Esophagus squamous epithelium (tissue), 5 donors: ENCODE results near the gene ZC3H13. TPM values are rescaled to one million over a fixed set of nuclear protein-coding genes. Genes with fewer than 3 reads are reported as not detected.

Source experiments
- DNase-seq: peaks from one replicate; lab custom pipeline; 2025; lab: John Stamatoyannopoulos, UW
- H3K27ac ChIP-seq, 4 donors: fragments of 200-600 bp; sonication (generic); one replicate each; pipeline ENCODE4 v1.5.1; 2016 to 2019; ENCODE audit warnings: mild to moderate bottlenecking in 1 of 4
- H3K27me3 ChIP-seq, 4 donors: fragments of 200-600 bp; sonication (generic); 1 replicate in 3 of 4; 2 replicates in 1 of 4; pipeline versions ENCODE4 v1.5.1 to v1.6.0; 2017 to 2021; ENCODE audit warnings: antibody characterized with exemption in 1 of 4
- H3K36me3 ChIP-seq, 3 donors: fragments of 200-600 bp; sonication (generic); one replicate each; pipeline ENCODE4 v1.5.1; 2016 to 2019
- H3K4me1 ChIP-seq, 3 donors: fragments of 200-600 bp; sonication (generic); one replicate each; pipeline ENCODE4 v1.5.1; 2017 to 2019
- H3K4me3 ChIP-seq, 4 donors: fragments of 200-600 bp; sonication (generic); 1 replicate in 3 of 4; 2 replicates in 1 of 4; pipeline ENCODE4 v1.5.1; 2016 to 2019; ENCODE audit warnings: mild to moderate bottlenecking in 2 of 4, moderate library complexity in 1 of 4
- H3K9me3 ChIP-seq, 3 donors: fragments of 200-600 bp; sonication (generic); one replicate each; pipeline ENCODE4 v1.5.1; 2016 to 2019
- POLR2A ChIP-seq, 4 donors: fragments of 450-650 bp; IDR thresholded peaks; one replicate each; pipeline ENCODE4 v1.6.1; 2017; ENCODE audit warnings: antibody characterized with exemption in 4 of 4, mild to moderate bottlenecking in 4 of 4, moderate library complexity in 3 of 4
- WGBS, 2 donors: methylation state at CpG; one replicate each; pipeline ENCODE4 v1.1.5; 2018; 5-methylcytosine and 5-hydroxymethylcytosine counted together
- intact Hi-C: fragments of 100-400 bp; cut with DNase I; formaldehyde crosslinking; loops from one replicate; pipeline ENCODE4 v1.15.0; 2022
- total RNA-seq, 4 donors: library from RNA; depleted of rRNA; stranded (reverse); fragments of >200 nt; gene quantifications; one replicate each; pipeline ENCODE4 v1.1.0, GENCODE V29; 2016
- TF ChIP-seq, protein P1 (sequence below), 6 experiments: fragments of 450-650 bp in 4 of 6; fragments of 200-600 bp in 2 of 6; sonication (generic) in 2 of 6; IDR thresholded peaks; one replicate each; pipeline ENCODE4 v1.5.1; 2016 to 2019; ENCODE audit warnings: antibody characterized with exemption in 6 of 6, mild to moderate bottlenecking in 4 of 6, moderate library complexity in 4 of 6
- donor health status: DM: yes; HTN: yes; CAD: no.

Gene ZC3H13
- total RNA-seq, 4 donors from 2014 or later = 12.4 to 28.8 (median 15.3) TPM

DNA sequence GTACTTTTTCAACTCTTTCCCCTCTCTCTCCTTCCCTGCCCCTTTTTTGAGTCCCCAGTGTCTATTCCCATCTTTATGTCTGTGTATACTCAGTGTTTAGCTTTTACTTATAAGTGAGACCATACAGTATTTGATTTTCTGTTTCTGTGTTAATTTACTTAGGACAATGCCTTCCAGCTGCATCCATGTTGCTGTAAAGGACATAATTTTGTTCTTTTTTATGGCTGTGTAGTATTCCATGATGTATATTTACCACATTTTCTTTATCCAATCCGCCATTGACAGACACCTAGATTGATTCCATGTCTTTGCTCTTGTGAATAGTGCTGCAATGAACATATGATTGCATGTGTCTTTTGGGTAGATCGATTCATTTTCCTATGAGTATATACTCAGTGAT is 10.7 kb upstream of the ZC3H13 start:
- H3K27me3 ChIP-seq = no peaks in the 10 kb centered on the region
- WGBS, 2 donors = 88 to 96% methylated on average over 2 of the region's 2 CpGs
- intact Hi-C loops = no loop called here
- H3K9me3 ChIP-seq = no peaks in the 10 kb centered on the region
- DNase-seq = no peak
- no peak overlapping the region for H3K27ac ChIP-seq
- TF ChIP-seq, protein P1, sequence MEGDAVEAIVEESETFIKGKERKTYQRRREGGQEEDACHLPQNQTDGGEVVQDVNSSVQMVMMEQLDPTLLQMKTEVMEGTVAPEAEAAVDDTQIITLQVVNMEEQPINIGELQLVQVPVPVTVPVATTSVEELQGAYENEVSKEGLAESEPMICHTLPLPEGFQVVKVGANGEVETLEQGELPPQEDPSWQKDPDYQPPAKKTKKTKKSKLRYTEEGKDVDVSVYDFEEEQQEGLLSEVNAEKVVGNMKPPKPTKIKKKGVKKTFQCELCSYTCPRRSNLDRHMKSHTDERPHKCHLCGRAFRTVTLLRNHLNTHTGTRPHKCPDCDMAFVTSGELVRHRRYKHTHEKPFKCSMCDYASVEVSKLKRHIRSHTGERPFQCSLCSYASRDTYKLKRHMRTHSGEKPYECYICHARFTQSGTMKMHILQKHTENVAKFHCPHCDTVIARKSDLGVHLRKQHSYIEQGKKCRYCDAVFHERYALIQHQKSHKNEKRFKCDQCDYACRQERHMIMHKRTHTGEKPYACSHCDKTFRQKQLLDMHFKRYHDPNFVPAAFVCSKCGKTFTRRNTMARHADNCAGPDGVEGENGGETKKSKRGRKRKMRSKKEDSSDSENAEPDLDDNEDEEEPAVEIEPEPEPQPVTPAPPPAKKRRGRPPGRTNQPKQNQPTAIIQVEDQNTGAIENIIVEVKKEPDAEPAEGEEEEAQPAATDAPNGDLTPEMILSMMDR (IDR thresholded peaks at IDR 0.05) = no peak
- TF ChIP-seq POLR2A (IDR thresholded peaks at IDR 0.05) = no peak
- no peaks in the 10 kb centered on the region for H3K36me3 ChIP-seq
- H3K4me1 ChIP-seq = no peaks in the 10 kb centered on the region
- H3K4me3 ChIP-seq = no peak overlapping the region

DNA sequence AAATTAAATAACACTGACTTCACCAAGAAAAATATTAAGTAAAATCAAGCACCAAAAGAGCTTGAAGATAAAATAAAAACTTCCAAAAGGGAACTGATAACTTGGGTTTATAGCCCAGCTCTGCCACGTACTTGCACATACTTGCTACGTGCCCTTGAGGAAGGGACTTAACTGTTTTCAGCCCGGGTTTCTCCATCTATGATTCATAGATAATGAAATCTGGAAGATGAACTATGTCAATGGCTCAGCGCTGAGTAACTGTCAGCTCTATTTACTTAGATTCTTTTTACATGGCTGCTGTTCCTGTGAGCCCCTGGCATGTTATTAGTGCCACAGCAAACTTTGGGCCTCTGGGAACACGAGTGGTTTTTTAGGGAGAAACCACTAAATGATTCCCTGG is 9.6 kb upstream of the ZC3H13 start:
- no peak for TF ChIP-seq POLR2A (IDR thresholded peaks at IDR 0.05)
- TF ChIP-seq, protein P1 (IDR thresholded peaks at IDR 0.05) = no peak
- Histone ChIP-seq H3K4me3 (no peak overlapping the region), H3K27ac (no peak overlapping the region), H3K27me3 (no peaks in the 10 kb centered on the region), H3K9me3 (no peaks in the 10 kb centered on the region), H3K36me3 (no peaks in the 10 kb centered on the region), H3K4me1 (no peaks in the 10 kb centered on the region)
- DNase-seq = no peak
- intact Hi-C loops = no loop called here
- 49 to 61% methylated on average over 5 of the region's 5 CpGs for WGBS, 2 donors

DNA sequence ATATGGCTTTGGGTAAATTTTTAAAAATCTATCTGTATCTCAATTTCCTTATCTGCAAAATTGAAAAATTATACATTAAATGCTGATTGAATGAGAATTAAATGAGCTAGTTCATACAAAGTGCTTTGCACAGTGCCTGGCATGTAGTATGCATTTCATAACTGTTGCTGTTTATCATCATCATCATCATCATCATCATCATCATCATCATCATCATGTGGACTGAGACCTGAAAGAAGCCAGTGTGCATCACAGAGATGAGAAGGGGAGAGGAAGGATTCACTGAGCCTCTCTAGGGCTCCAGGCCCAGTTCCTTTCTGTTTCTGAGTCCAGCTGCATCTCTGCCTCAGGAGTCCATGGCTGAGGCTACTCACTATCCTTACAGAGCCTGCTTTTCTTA is 6.9 kb upstream of the ZC3H13 start:
- DNase-seq = no peak
- Histone ChIP-seq H3K27me3 (peaks cover 0 to 6% (median 0%) of the 10 kb centered on the region in 4 donors), H3K36me3 (no peaks in the 10 kb centered on the region), H3K4me3 (no peak overlapping the region), H3K4me1 (no peaks in the 10 kb centered on the region), H3K27ac (no peak overlapping the region), H3K9me3 (no peaks in the 10 kb centered on the region)
- TF ChIP-seq, protein P1 (IDR thresholded peaks at IDR 0.05) = no peak
- TF ChIP-seq POLR2A (IDR thresholded peaks at IDR 0.05) = no peak
- intact Hi-C loops = no loop called here

DNA sequence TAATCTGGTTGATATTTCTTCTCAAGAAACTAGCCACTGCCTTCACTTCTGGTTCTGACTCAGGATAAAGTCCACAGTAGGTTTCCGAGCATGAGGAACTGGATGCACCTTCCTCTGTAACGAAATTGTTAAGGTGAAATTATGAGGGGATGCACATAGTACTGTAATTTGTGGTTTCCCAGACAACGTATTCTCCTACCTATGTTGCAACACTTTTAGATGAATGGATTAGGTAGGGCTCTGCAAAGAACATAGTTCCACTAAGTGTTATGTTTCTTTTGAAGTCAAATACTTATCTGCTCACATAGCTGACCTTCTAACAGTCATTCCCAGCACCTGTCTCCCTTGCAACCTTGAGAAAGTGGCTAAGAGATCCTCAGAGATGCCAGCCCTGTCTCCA is 5.7 kb upstream of the ZC3H13 start:
- peaks cover 0 to 15% (median 0%) of the 10 kb centered on the region in 4 donors for H3K27me3 ChIP-seq
- H3K4me1 ChIP-seq = peaks cover 0 to 9% (median 0%) of the 10 kb centered on the region in 3 donors
- 81 to 83% methylated on average over 3 of the region's 3 CpGs for WGBS, 2 donors
- no peak overlapping the region for H3K4me3 ChIP-seq
- DNase-seq = no peak
- no peaks in the 10 kb centered on the region for H3K36me3 ChIP-seq
- no peak overlapping the region for H3K27ac ChIP-seq
- intact Hi-C loops = no loop called here
- no peak for TF ChIP-seq POLR2A (IDR thresholded peaks at IDR 0.05)
- TF ChIP-seq, protein P1 (IDR thresholded peaks at IDR 0.05) = no peak
- H3K9me3 ChIP-seq = no peaks in the 10 kb centered on the region

DNA sequence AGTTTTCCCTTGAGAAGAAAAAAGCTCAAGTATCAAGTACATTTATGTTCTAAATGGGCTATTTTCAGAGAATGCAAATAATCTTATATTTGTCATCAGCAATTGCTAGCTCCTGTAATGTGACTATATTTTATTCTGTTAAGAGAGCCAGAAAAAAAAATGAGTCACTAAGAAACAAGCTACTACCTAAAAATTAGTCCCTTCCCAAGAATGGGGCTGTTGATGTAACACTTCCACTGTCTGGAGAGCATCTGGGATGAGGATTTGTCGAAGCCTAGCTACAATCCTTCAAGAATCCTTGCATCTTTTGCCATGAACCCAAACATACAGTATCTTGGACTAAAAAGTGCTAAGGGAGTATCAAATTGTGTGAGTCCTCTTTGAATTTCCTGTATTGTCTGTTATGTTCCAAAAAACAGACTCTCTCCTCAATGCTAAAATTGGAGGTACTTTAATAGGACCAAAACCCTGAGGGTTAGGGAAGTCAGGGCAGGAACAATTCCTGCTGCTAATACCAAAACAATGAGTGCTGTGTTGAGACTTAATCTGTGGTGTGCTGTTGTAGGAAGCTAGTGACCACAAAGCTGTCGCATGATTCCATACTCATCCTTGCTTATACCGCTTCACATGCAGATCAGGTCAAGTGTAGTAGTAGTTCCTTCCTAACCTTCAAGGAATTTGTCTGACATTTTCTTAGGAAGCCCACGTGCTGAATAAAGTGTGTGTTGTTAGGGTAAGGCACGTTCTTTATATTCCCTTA is 4.9 kb upstream of the ZC3H13 start:
- Histone ChIP-seq H3K27ac (no peak overlapping the region), H3K9me3 (no peaks in the 10 kb centered on the region), H3K27me3 (peaks cover 0 to 15% (median 0%) of the 10 kb centered on the region in 4 donors), H3K36me3 (no peaks in the 10 kb centered on the region), H3K4me1 (peaks cover 0 to 13% (median 0%) of the 10 kb centered on the region in 3 donors), H3K4me3 (no peak overlapping the region)
- intact Hi-C loops = no loop called here
- no peak for DNase-seq
- WGBS, 2 donors = 52 to 65% methylated on average over 5 of the region's 5 CpGs
- TF ChIP-seq POLR2A (IDR thresholded peaks at IDR 0.05) = no peak
- TF ChIP-seq, protein P1 (IDR thresholded peaks at IDR 0.05) = no peak
